Keratinocyte (primary cell): ENCODE data around the gene MAG.

ENCODE experiments used
- EZH2 ChIP-seq: IDR thresholded peaks from one replicate; pipeline ENCODE4 v1.6.1; 2012; ENCODE audit warnings: inconsistent platforms, mild to moderate bottlenecking, low read length, moderate library complexity
- TF ChIP-seq, protein P1 (sequence below), 3 experiments: IDR thresholded peaks in 1 of 3; conservative IDR thresholded peaks in 1 of 3; optimal IDR thresholded peaks in 1 of 3; 2 replicates in 2 of 3; 3 replicates in 1 of 3; pipeline versions ENCODE3 to v1.5.1; 2011; ENCODE audit warnings: low read length in 3 of 3, mild to moderate bottlenecking in 3 of 3, moderate library complexity in 2 of 3, control low read depth in 1 of 3, inconsistent platforms in 1 of 3; ENCODE audit not compliant: insufficient read depth in 2 of 3; ENCODE audit errors: extremely low read depth in 1 of 3

DNA sequence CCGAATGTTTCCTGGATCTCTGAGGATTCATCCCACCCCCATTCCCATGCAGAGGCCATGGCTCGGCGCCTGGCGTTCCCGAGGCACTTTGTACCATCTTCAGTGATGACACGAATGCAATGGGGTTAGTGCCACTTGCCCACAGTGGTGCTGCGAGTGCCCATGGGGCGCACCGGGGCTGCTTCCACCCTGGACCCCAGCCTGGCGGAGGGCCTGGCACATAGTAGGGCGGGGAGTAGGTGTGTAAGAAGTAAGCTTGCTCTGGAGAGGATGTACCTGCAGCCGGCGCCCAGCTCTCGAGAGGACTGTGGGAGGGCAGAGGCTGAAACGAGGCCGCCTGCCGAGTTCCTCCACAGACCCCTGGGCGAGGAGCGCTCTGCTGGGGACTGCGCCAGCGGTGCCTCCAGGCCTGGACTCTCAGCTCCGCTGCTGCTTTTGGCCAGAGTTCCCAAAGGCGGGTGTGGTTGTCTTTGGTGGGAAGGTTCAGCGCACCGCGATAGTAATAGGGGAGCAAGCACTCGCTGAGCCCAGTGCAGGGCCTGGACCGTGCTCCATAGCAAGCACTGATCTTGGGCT, 15.2 kb upstream of the MAG start:
- no peak for TF ChIP-seq EZH2
- TF ChIP-seq, protein P1, sequence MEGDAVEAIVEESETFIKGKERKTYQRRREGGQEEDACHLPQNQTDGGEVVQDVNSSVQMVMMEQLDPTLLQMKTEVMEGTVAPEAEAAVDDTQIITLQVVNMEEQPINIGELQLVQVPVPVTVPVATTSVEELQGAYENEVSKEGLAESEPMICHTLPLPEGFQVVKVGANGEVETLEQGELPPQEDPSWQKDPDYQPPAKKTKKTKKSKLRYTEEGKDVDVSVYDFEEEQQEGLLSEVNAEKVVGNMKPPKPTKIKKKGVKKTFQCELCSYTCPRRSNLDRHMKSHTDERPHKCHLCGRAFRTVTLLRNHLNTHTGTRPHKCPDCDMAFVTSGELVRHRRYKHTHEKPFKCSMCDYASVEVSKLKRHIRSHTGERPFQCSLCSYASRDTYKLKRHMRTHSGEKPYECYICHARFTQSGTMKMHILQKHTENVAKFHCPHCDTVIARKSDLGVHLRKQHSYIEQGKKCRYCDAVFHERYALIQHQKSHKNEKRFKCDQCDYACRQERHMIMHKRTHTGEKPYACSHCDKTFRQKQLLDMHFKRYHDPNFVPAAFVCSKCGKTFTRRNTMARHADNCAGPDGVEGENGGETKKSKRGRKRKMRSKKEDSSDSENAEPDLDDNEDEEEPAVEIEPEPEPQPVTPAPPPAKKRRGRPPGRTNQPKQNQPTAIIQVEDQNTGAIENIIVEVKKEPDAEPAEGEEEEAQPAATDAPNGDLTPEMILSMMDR (optimal IDR thresholded peaks at IDR 0.05 in 1 of 3, IDR thresholded peaks at IDR 0.05 in 1 of 3, conservative IDR thresholded peaks at IDR 0.05 in 1 of 3; ENCODE audit: extremely low read depth in 1 of 3, insufficient read depth in 2 of 3, low read length in 3 of 3): no peak
